ENCODE data around the gene SYTL4. TPM values are rescaled to one million over a fixed set of nuclear protein-coding genes. Genes with fewer than 3 reads are reported as not detected.

The SYTL4 gene
- total and polyA plus RNA-seq, 2 experiments from 2014 or later = 0.28 TPM; not detected in 1

Other genes with a start within 250 kb of the SYTL4 start
- 4.4 and 4.6 TPM in 2 replicates for gene TNMD, start 147.2 kb downstream of the SYTL4 start, total RNA-seq (2014; rRNA removed; shearing (Covaris generic))
- 4.8 and 4.9 TPM in 2 replicates for gene TNMD, start 147.2 kb downstream of the SYTL4 start, polyA plus RNA-seq (2016; fragmentation: Nextera tagmentation; extraction: Ambion mirVana)
- gene TSPAN6, start 95.3 kb downstream of the SYTL4 start, total RNA-seq (2014; rRNA removed; shearing (Covaris generic)) = 55.6 and 63.1 TPM in 2 replicates
- gene TSPAN6, start 95.3 kb downstream of the SYTL4 start, polyA plus RNA-seq (2016; fragmentation: Nextera tagmentation; extraction: Ambion mirVana) = 67.5 and 75.3 TPM in 2 replicates
- not detected in 2 replicates for gene SRPX2, start 87.9 kb downstream of the SYTL4 start, total RNA-seq (2014; rRNA removed; shearing (Covaris generic))
- gene SRPX2, start 87.9 kb downstream of the SYTL4 start, polyA plus RNA-seq (2016; fragmentation: Nextera tagmentation; extraction: Ambion mirVana) = not detected in 2 replicates
- 30.1 and 35.7 TPM in 2 replicates for gene CSTF2, start 88.3 kb upstream of the SYTL4 start, total RNA-seq (2014; rRNA removed; shearing (Covaris generic))
- 24.4 and 25.8 TPM in 2 replicates for gene CSTF2, start 88.3 kb upstream of the SYTL4 start, polyA plus RNA-seq (2016; fragmentation: Nextera tagmentation; extraction: Ambion mirVana)
- gene NOX1, start 142.2 kb upstream of the SYTL4 start, total RNA-seq (2014; rRNA removed; shearing (Covaris generic)) = not detected in 2 replicates
- 0.23 and 0.31 TPM in 2 replicates for gene NOX1, start 142.2 kb upstream of the SYTL4 start, polyA plus RNA-seq (2016; fragmentation: Nextera tagmentation; extraction: Ambion mirVana)
- 0.83 and 1.6 TPM in 2 replicates for gene XKRX, start 196.8 kb upstream of the SYTL4 start, total RNA-seq (2014; rRNA removed; shearing (Covaris generic))
- 0.16 and 0.19 TPM in 2 replicates for gene XKRX, start 196.8 kb upstream of the SYTL4 start, polyA plus RNA-seq (2016; fragmentation: Nextera tagmentation; extraction: Ambion mirVana)
- not detected in 2 replicates for gene ARL13A, start 237.6 kb upstream of the SYTL4 start, total RNA-seq (2014; rRNA removed; shearing (Covaris generic))
- gene ARL13A, start 237.6 kb upstream of the SYTL4 start, polyA plus RNA-seq (2016; fragmentation: Nextera tagmentation; extraction: Ambion mirVana) = not detected in 2 replicates